K562 (cell line): ENCODE measurements around the gene RFC5. TPM values are rescaled to one million over a fixed set of nuclear protein-coding genes. Genes with fewer than 3 reads are reported as not detected.

Experiments
- ATAC-seq: fragments of 200-7000 bp; cut with Tn5 transposase; 3 replicates; pipeline ENCODE4 v1.9.1; 2020; ENCODE audit warnings: moderate library complexity
- BruUV-seq: library from RNA; stranded (reverse); fragments of 400-500 nt; replicated peaks from 2 replicates; lab custom pipeline; 2021; lab: Mats Ljungman, UMichigan
- CTCF ChIA-PET: fragments of 300-600 bp; formaldehyde crosslinking; extraction: SDS; loops from one replicate; lab custom pipeline; 2021; ENCODE audit warnings: low intra/inter-chr PET ratio; lab: Yijun Ruan, JAX
- POLR2A ChIA-PET: fragments of 300-600, 350-650 bp; sonication (Branson Sonifier 250); formaldehyde crosslinking; extraction: SDS; loops from one replicate; lab custom pipeline; 2021; ENCODE audit warnings: antibody characterized with exemption, inconsistent platforms; lab: Yijun Ruan, JAX
- DNase-seq, 4 experiments: peaks; one replicate each; pipeline versions ENCODE4 v3.0.0 to v3.0.0-alpha.2; 2011 to 2018; ENCODE audit warnings: low spot score in 3 of 4, mixed read lengths in 3 of 4; ENCODE audit errors: extremely low read depth in 1 of 4
- FAIRE-seq: peaks from 2 replicates; lab custom pipeline; 2011; peaks lifted over from hg19 to GRCh38; lab: Jason Lieb, UNC
- H2AFZ ChIP-seq: 2 replicates; pipeline ENCODE4 v1.6.0; 2011; ENCODE audit warnings: low read depth, low read length, control low read depth, inconsistent platforms
- H3K27ac ChIP-seq: fragments of 200-600 bp; 3 replicates; pipeline ENCODE4 v1.8.0; 2011; ENCODE audit warnings: low read depth, mild to moderate bottlenecking, control low read depth, inconsistent platforms, low read length, moderate library complexity, mixed read lengths; ENCODE audit errors: extremely low read depth
- H3K27me3 ChIP-seq, 2 experiments: fragments of 300-600 bp in 1 of 2; 2 replicates in 1 of 2; 3 replicates in 1 of 2; pipeline versions ENCODE4 v1.6.0 to v1.8.0; 2011; ENCODE audit warnings: inconsistent platforms in 2 of 2, low read length in 2 of 2, mild to moderate bottlenecking in 1 of 2, mixed read lengths in 1 of 2, moderate library complexity in 1 of 2; ENCODE audit not compliant: control insufficient read depth in 2 of 2, insufficient read depth in 2 of 2
- H3K36me3 ChIP-seq: fragments of 300-600 bp; 3 replicates; pipeline ENCODE4 v1.8.0; 2011; ENCODE audit warnings: mild to moderate bottlenecking, low read length, inconsistent platforms; ENCODE audit not compliant: control insufficient read depth, insufficient read depth
- H3K4me1 ChIP-seq, 2 experiments: fragments of 200-600 bp in 1 of 2; replicated peaks in 1 of 2; 2 replicates in 1 of 2; 3 replicates in 1 of 2; pipeline versions ENCODE4 v1.5.1 to v1.8.0; 2011; ENCODE audit warnings: inconsistent platforms in 2 of 2, low read length in 2 of 2, mild to moderate bottlenecking in 1 of 2, mixed read lengths in 1 of 2, moderate library complexity in 1 of 2; ENCODE audit not compliant: control insufficient read depth in 2 of 2, insufficient read depth in 2 of 2
- H3K4me2 ChIP-seq: 2 replicates; pipeline ENCODE4 v1.6.1; 2011; ENCODE audit warnings: low read length, control low read depth, inconsistent platforms, mixed read lengths; ENCODE audit not compliant: insufficient read depth
- H3K4me3 ChIP-seq: fragments of 200-600 bp; sonication (generic), shearing (Covaris generic); 2 replicates; pipeline ENCODE4 v1.5.1; 2016; ENCODE audit warnings: control low read depth, inconsistent platforms
- H3K79me2 ChIP-seq: fragments of 200-600 bp; 3 replicates; pipeline ENCODE4 v1.8.0; 2011; ENCODE audit warnings: low read length, inconsistent platforms; ENCODE audit not compliant: control insufficient read depth, insufficient read depth
- H3K9ac ChIP-seq, 2 experiments: 2 replicates each; pipeline versions ENCODE4 v1.6.0 to v1.6.1; 2011; ENCODE audit warnings: low read depth in 2 of 2, low read length in 2 of 2, control low read depth in 1 of 2, inconsistent platforms in 1 of 2, mild to moderate bottlenecking in 1 of 2, mixed read lengths in 1 of 2; ENCODE audit not compliant: insufficient read depth in 1 of 2
- H3K9me1 ChIP-seq: one replicate; pipeline ENCODE4 v1.6.0; 2011; ENCODE audit warnings: inconsistent platforms, mild to moderate bottlenecking, low read length, moderate library complexity; ENCODE audit not compliant: control insufficient read depth, insufficient read depth
- H3K9me3 ChIP-seq: replicated peaks from 2 replicates; pipeline ENCODE4 v1.5.1; 2011; ENCODE audit warnings: low read depth, low read length, inconsistent platforms; ENCODE audit not compliant: control insufficient read depth, insufficient read depth
- H4K20me1 ChIP-seq: replicated peaks from 2 replicates; pipeline ENCODE4 v1.6.1; 2011; ENCODE audit warnings: low read length, inconsistent platforms, mixed read lengths; ENCODE audit not compliant: control insufficient read depth, insufficient read depth
- BHLHE40 ChIP-seq: IDR thresholded peaks from 2 replicates; pipeline ENCODE4 v1.6.1; 2011; ENCODE audit warnings: low read length, improper control_type of control experiment
- CEBPB ChIP-seq: fragments of 450-650 bp; IDR thresholded peaks from 2 replicates; pipeline ENCODE4 v1.6.1; 2016; ENCODE audit warnings: missing genetic modification characterization, missing compliant biosample characterization
- FOXJ2 ChIP-seq: fragments of 200-800 bp; sonication (Bioruptor generic); IDR thresholded peaks from 2 replicates; pipeline ENCODE4 v1.6.1; 2016; ENCODE audit warnings: missing genetic modification characterization, missing compliant biosample characterization
- GATAD2A ChIP-seq: fragments of 450-650 bp; IDR thresholded peaks from 2 replicates; pipeline ENCODE4 v1.6.1; 2017
- HNRNPH1 ChIP-seq: fragments of 200-400 bp; formaldehyde crosslinking; optimal IDR thresholded peaks from 2 replicates; pipeline ENCODE3; 2017; ENCODE audit warnings: low read depth, mild to moderate bottlenecking, low read length, moderate library complexity
- NFE2 ChIP-seq: IDR thresholded peaks from 2 replicates; pipeline ENCODE4 v1.6.1; 2014; ENCODE audit warnings: antibody characterized with exemption, low read depth
- RBM15 ChIP-seq: fragments of 200-400 bp; formaldehyde crosslinking; IDR thresholded peaks from 2 replicates; pipeline ENCODE4 v1.6.1; 2018; ENCODE audit warnings: mild to moderate bottlenecking, low read length, moderate library complexity; ENCODE audit not compliant: insufficient read depth
- TEAD2 ChIP-seq: fragments of 450-650 bp; IDR thresholded peaks from 2 replicates; pipeline ENCODE4 v1.6.1; 2016; ENCODE audit warnings: missing genetic modification characterization, control low read depth, missing compliant biosample characterization
- TFAP4 ChIP-seq: sonication (generic); formaldehyde crosslinking; IDR thresholded peaks from 2 replicates; pipeline ENCODE4 v1.8.0; 2022; ENCODE audit warnings: missing genetic modification reagents, mild to moderate bottlenecking, moderate library complexity, borderline replicate concordance
- TSHZ1 ChIP-seq: fragments of 250-450 bp; sonication (Bioruptor Pico); IDR thresholded peaks from 2 replicates; pipeline ENCODE4 v1.4.0; 2020; ENCODE audit warnings: mild to moderate bottlenecking, moderate library complexity
- WGBS: fragments of 100-300 bp; shearing (Covaris generic); methylation state at CpG from one replicate; pipeline ENCODE4 v1.1.6; 2016; ENCODE audit warnings: low coverage, mixed read lengths; ENCODE audit not compliant: insufficient coverage; ENCODE audit errors: missing lambda C conversion rate; 5-methylcytosine and 5-hydroxymethylcytosine counted together
- in situ Hi-C: fragments of 300-500 bp; cut with MboI; formaldehyde crosslinking; loops from 4 replicates; pipeline ENCODE4 v1.15.0; 2018; ENCODE audit warnings: inconsistent platforms, mixed read lengths
- intact Hi-C: fragments of 100-400 bp; cut with micrococcal nuclease; formaldehyde crosslinking; loops from 2 replicates; pipeline ENCODE4 v1.14.2; 2022
- polyA plus RNA-seq, 8 experiments: library from polyadenylated mRNA; depleted of rRNA in 4 of 8; stranded (reverse) in 5 of 8; unstranded in 3 of 8; fragments of >200 nt; fragmentation: Nextera tagmentation in 2 of 8; fragmentation: Illumina TruSeq in 1 of 8; extraction: Ambion mirVana in 2 of 8; extraction: Trizol in 1 of 8; gene quantifications; 2 replicates each; pipeline versions ENCODE4 v1.2.1 to v1.2.3, GENCODE V29; 2011 to 2014; ENCODE audit warnings: inconsistent platforms in 1 of 8, missing spikeins in 1 of 8
- total RNA-seq, 7 experiments: library from RNA; depleted of rRNA in 6 of 7; stranded (reverse); fragments of >200 nt in 6 of 7; fragmentation: Illumina TruSeq in 2 of 7; extraction: Trizol in 2 of 7; gene quantifications; 2 replicates each; pipeline versions ENCODE4 v1.2.1 to v1.2.3, GENCODE V29; 2011 to 2021; ENCODE audit warnings: low replicate concordance in 1 of 7
- TF ChIP-seq, protein P1 (sequence below), 2 experiments: fragments of 450-650 bp in 1 of 2; sonication (generic) in 1 of 2; formaldehyde crosslinking in 1 of 2; IDR thresholded peaks in 1 of 2; conservative IDR thresholded peaks in 1 of 2; 2 replicates each; pipeline versions ENCODE4 v1.6.1 to v1.8.1; 2016 to 2023; ENCODE audit warnings: mild to moderate bottlenecking in 2 of 2, moderate library complexity in 2 of 2, inconsistent platforms in 1 of 2, missing genetic modification reagents in 1 of 2
- TF ChIP-seq, protein P2 (sequence below), 3 experiments: fragments of 200-800 bp in 1 of 3; fragments of 250-450 bp in 1 of 3; fragments of 450-650 bp in 1 of 3; sonication (Bioruptor Pico) in 1 of 3; sonication (Bioruptor generic) in 1 of 3; formaldehyde crosslinking in 1 of 3; IDR thresholded peaks; 2 replicates each; pipeline versions ENCODE4 v1.6.1 to v1.8.0; 2016 to 2022; ENCODE audit warnings: mild to moderate bottlenecking in 2 of 3, missing genetic modification characterization in 2 of 3, missing compliant biosample characterization in 1 of 3, moderate library complexity in 1 of 3

Gene RFC5
- total and polyA plus RNA-seq, 9 of the 15 experiments (the other 6 are each of a cell fraction or from before 2014, with no cell fraction given): 61.8 to 189 (median 92.9) TPM

DNA sequence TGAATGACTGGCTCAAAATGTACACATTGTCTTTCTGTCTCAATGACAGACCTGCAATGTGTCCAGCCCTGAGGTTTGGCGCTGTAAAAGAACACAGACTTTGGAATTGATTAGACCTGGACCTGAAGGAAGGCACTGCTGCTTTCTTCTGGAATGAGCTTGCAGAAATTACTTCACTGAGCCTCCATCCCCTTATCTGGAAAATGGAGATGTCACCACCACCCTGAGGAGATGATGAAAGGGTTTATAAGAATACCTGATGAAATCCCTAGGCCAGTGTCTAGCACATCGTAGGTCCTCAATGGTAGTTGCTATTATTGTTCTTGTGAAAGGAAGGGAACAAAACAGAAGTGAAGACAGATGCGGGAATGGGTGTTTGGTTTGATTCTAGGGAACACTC is 54.1 kb downstream of the RFC5 start (continued):
- TF ChIP-seq, protein P1, sequence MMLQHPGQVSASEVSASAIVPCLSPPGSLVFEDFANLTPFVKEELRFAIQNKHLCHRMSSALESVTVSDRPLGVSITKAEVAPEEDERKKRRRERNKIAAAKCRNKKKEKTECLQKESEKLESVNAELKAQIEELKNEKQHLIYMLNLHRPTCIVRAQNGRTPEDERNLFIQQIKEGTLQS (IDR thresholded peaks at IDR 0.05): peak; percentile 76; the same call in 1 of the 2 replicates
- TF ChIP-seq, protein P1 (CRISPR knock-in tag; conservative IDR thresholded peaks at IDR 0.05): no peak
- TF ChIP-seq CEBPB (tag): peak; percentile 63; the same call in 1 of the 2 replicates
- TF ChIP-seq TSHZ1: no peak
- TF ChIP-seq NFE2: peak; percentile 49; the same call in 1 of the 2 replicates
- TF ChIP-seq BHLHE40: no peak
- TF ChIP-seq TEAD2: no peak; the same call in 1 of the 2 replicates

DNA sequence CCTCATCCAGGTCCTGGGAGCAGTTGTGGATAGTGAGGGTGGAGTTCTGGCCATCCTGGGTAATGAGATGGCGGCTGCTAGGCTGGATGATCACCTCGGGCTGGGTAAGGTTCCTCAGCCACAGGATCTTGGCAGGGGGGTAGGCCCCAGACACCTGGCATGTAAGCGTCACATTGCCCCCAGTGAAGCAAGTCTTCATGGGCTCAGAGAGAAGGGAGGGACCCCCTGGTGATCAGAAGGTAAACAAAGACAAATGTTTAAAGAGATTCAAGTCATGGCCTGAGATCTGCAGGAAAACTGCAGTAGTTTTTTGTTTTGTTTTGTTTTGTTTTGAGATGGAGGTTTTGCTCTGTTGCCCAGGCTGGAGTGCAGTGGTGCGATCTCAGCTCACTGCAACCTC is 57.3 kb downstream of the RFC5 start:
- H3K4me1 ChIP-seq: no peaks in the 10 kb centered on the region
- no peak for ATAC-seq
- FAIRE-seq: no peak
- TF ChIP-seq RBM15 (no peak), GATAD2A (no peak), TFAP4 (CRISPR knock-in tag) (no peak), FOXJ2 (no peak), HNRNPH1 (no peak)
- TF ChIP-seq, protein P2, sequence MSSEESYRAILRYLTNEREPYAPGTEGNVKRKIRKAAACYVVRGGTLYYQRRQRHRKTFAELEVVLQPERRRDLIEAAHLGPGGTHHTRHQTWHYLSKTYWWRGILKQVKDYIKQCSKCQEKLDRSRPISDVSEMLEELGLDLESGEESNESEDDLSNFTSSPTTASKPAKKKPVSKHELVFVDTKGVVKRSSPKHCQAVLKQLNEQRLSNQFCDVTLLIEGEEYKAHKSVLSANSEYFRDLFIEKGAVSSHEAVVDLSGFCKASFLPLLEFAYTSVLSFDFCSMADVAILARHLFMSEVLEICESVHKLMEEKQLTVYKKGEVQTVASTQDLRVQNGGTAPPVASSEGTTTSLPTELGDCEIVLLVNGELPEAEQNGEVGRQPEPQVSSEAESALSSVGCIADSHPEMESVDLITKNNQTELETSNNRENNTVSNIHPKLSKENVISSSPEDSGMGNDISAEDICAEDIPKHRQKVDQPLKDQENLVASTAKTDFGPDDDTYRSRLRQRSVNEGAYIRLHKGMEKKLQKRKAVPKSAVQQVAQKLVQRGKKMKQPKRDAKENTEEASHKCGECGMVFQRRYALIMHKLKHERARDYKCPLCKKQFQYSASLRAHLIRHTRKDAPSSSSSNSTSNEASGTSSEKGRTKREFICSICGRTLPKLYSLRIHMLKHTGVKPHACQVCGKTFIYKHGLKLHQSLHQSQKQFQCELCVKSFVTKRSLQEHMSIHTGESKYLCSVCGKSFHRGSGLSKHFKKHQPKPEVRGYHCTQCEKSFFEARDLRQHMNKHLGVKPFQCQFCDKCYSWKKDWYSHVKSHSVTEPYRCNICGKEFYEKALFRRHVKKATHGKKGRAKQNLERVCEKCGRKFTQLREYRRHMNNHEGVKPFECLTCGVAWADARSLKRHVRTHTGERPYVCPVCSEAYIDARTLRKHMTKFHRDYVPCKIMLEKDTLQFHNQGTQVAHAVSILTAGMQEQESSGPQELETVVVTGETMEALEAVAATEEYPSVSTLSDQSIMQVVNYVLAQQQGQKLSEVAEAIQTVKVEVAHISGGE (CRISPR knock-in tag; IDR thresholded peaks at IDR 0.05): no peak

More for the DNA sequence above, 57.3 kb downstream of the RFC5 start:
- DNase-seq: no peak
- Histone ChIP-seq H3K27me3 (peaks cover 5 to 19% of the 10 kb centered on the region in 2 experiments), H3K4me3 (no peak overlapping the region), H3K9ac (no peak overlapping the region), H2AFZ (no peak overlapping the region), H3K9me3 (no peaks in the 10 kb centered on the region), H3K9me1 (no peaks in the 10 kb centered on the region), H3K27ac (no peak overlapping the region), H3K36me3 (no peaks in the 10 kb centered on the region), H4K20me1 (no peaks in the 10 kb centered on the region; the same call in 1 of the 2 replicates), H3K4me2 (no peak overlapping the region), H3K79me2 (no peaks in the 10 kb centered on the region)
- CTCF ChIA-PET: no interaction called here
- intact Hi-C loops: no loop called here
- no TSS peak for BruUV-seq
- in situ Hi-C loops: no loop called here
- 16% methylated on average over 4 of the region's 4 CpGs for WGBS
- POLR2A ChIA-PET: interaction anchor here (1.0 kb wide), 1 partner anchor 9 kb away, joined by 5 read pairs; no protein-coding TSS in a partner anchor
